IPS-NIHi7 (cell line): ENCODE data around the gene NIT1.

Experiments used
- DNase-seq: peaks from one replicate; pipeline ENCODE4 v3.0.0; 2012; ENCODE audit warnings: mixed read lengths; ENCODE audit errors: extremely low spot score

NIT1 gene

DNA sequence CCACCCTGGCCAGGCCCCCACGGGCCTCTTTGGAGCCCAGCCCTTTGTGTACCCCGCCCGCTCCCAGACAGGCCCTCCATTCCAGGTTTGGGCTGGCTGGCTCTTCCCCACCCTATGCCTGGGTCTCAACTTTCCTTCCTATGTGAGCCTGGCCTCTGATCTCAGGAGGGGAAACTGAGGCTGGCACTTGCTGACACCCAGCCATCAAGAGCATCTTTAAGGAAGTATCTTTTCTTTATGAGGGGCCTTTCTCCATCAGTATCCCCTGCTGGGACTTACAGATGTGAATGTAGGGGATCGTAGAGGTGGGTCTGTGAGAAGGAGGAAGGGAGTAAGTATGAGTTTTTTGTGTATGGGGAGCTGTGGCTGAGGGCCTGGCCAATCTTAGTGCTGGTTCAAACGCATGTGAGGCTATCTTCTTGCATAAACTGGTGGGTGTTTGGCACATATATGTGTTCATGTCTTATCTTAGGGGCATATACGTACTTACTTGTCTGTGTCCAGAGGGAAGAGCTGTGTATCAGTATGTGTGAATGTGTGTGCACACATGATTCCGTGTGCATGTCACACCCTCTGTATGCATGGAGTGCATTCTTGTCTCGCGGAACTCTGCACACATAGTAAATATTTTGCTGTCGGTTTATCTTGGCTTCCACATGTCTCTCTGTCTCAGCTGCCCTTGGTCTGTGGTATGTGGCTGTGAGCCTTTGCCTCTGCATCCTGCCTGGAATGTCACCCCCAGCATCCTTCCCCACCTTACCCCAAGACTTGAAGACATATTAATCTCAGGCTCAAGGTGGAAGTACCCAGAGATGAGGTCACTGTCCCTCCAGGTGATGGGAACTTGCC is 33.9 kb upstream of the NIT1 start:
- no peak for DNase-seq

DNA sequence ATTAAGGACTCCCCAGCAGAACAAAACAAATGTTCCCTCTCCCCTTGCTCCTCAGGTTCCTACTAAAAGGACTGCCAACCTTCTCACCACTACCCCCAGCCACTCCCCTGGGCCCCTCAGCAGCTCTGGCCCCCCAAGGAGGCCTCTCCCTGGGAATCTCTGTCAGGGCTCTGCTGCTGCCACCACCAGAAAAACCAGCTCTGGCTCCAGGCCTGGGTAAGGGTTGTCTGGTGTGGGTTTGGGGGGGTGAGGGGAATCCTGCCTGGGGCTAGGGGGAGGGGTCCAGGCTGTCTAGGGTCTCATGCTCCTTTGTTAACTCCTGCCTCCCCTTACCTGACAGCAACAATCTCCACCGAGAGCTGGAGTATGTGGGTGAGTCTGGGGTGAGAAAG is 33.3 kb upstream of the NIT1 start:
- DNase-seq = no peak

DNA sequence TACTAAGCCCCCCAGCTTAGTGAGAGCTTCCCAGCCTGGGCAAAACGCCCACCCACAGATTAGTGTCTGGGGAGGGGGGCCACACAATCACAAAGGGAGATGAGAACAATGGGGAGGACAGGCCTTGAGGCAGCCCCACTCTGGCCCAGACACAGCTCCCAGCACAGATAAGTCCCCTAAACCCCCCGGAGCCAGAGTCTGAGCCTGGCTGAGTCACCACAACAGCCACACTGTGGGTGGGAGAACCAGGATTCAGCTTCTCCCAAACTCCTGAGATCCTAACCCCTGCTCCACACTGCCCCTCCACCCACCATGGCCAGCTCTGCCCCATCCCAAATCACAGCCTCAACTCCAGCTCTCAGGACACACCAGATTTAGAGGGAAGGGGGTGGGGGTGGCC is 32.7 kb upstream of the NIT1 start:
- DNase-seq = no peak

DNA sequence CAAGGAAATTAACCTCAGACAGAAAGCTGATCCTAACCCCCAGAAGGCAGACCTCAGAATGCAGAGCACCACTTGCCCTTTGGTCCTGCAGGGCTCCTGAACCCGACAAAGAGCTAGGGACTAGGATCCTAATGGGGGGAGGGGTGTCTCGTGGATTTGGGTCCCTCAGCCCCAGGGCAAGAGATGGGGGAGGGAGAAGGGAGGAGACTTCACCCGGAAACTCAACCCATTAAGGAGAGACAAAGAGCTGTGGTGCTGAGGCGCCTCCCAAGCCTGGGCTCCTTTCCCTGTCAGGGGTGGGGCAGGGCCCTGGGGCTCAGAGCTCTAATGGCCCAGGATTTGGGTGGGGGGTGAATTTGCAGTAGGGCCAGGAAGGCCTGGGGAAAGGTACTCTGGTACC is 31.4 kb upstream of the NIT1 start:
- DNase-seq = no peak

DNA sequence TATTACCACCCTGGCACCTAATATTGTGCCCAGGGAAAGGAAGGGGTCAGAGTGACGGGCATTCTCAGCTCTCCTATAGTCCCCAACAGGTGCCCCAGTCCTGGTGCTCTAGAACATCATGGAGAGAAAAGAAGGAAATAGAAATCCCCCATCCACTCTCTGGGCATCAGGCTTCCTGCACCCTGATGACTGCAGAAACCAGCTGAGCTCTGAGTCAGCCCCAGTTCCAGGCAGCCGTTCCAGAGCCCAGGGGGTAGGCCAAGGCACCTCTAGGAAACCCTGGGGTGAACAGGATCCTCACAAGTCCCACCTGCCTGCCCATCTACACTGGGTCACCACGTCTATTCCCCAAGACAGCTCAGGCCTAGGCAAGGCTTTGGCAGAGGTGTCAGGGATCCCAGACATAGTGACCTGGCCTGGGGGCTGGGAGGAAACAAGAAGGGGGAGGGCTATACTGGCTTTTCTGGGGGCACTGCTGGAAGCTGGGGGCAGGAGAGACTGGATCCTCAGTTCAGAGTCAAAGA is 29.3 kb upstream of the NIT1 start:
- DNase-seq = no peak

DNA sequence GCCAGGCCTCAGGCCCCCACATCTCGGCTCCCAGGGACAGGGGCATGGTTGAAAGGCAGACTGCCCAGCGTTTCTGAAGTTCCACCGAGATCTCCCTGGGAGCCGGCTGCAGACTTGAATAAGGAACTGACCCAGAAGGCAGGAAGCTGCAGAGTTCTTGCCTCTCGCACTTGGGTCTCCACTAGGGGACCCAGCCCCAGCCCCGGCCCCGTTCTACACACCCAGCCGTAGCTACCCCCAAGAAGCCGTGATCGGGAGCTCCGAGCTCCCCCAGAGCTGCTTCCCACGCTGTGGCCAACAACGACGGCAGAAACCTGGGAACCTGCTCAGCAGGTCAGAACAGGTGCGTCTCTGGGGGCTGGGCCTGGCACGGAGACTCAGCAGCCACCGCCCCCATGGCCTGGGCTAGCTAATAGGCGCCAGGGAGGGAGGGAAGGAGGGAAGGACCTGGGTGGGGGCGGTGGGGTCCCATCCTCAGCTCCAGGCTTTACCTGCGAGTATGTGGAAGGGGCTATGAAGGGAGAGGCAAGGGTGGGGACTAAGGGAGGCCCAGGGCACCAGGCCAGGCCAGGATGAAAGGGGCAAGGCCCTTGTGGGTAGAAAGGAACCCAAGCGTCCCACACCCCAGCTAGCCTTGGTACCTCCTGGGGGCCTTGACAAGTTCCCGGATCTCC is 28.5 kb upstream of the NIT1 start, which contains the start of gene NECTIN4:
TSS of gene NECTIN4 (minus strand) at position 308 of the 674 bp plus-strand sequence. CDS start at position 46, 262 bp downstream.
- DNase-seq = peak; percentile 36

DNA sequence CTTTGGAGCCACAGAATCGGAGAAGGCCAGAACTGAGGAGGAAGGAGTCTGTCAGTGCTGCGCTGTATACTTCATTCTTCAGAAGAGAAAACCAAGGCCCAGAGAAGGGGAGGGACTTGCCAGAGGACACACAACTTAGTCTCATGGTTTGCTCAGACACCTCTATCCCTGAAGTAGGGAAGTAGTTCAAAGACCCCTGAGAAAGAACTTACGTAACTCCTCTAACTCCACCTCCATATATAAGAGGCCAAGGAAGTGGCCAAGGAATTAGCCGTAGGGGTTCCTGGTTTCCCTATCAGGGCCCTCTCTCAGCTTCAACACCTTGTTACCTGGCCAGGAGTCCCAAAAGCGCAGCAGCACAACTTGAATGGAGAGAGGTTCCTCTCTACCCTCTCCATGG is 28.0 kb upstream of the NIT1 start:
- DNase-seq = no peak

DNA sequence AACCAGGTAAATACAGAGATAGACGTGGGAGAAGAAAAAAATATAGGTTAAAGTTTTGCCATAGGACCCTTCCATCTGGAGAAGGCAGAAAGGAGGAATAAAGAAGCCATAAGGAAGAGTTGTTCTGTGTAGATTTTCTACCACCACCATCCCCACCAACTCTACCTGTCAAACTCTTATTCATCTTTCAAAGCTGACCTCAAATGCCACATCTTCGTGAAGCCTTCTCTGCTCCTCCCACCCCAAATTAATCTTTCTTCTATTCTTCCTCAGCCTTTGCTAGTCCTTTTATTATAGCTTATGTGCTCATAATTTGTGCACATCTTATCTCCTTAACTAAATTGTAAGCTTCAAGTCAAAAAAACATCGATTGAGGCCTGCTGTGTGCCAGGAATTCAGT is 27.3 kb upstream of the NIT1 start:
- no peak for DNase-seq

DNA sequence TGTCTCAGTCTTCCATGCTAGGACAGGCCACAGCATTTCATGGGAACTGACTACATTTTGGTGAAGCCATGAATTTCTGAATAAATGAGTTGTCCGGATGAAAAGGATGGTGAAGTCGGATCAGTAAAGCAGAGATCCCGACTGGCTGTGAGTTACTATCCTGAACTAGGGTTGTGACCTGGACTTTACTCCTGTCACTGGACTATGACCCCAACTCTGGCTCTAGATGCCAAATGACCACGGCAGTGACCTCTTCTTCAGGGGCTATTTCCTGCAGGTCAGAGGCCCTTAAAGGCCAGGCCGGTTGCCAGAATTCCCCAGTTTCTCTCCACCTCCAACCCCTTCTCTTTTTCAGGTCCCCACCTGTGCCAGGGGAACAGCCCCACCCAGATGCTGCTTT is 26.8 kb upstream of the NIT1 start:
- no peak for DNase-seq

DNA sequence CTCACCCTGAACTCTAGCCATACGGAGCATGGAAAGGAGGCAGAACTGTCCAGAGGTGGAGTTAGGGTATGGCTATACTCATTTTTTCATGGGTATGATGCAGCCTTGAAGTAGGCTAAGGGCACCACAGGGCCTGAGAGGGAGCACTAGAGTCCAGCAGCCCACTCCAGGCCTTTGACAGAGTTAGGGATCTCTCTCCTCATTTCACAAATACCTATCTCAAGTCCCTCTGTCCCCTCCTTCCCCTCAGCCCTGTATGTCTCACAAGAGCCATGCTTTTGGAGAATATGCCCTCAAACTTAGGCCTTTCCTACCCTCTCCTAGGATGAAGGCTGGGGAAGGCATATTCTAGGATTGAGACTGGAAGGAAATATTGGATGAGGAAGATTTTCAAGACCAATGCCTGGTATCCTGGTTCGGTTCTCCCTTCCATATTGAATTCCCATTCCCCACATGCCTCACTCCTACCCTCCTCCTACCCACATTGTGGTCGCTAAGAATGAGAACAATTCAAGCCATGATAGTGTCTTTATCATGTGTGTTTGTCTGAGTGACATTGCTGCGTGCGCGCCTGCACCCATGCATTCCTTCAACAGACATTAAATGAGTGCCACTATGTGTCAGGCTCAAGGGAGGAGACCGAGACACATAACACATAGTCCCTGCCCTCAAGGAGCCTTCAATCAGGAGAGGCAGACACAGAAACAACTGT is 26.0 kb upstream of the NIT1 start:
- no peak for DNase-seq

DNA sequence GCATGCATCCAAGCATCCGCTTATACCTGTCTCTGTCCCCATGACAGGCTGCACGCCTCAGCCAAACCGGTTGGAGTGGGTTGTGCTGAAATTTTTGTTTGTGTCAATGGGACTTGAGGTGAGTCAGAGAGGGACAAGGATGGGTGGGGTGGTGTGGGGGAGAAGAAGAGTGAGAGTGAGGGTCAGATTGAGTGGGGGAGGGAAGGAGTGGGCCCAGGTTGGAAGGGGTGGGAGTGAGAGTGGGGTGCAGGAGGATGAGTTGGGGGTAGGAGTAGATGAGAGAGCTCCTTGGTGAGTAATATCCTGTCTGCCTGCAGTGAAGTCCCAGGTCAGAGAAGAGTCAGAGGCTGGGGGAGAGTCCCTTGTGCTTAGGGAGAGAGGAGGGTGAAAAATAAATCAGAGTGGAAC is 25.3 kb upstream of the NIT1 start:
- DNase-seq = no peak

DNA sequence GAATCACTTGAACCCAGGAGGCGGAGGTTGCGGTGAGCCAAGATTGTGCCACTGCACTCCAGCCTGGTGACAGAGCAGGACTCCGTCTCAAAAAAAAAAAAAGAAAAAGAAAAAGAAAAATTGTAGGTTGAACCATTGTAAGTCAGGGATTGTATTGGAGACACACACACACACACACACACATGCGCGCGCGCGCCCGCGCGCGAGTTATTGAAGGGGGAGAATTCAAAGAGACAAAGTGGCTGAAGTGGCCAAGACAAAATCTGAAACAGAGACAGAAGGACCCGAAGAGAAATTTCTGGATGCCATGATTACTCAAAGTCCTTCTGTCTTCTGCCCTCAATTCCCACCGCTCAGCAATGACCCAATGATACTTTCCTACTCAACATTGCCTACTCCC is 23.4 kb upstream of the NIT1 start:
- no peak for DNase-seq

DNA sequence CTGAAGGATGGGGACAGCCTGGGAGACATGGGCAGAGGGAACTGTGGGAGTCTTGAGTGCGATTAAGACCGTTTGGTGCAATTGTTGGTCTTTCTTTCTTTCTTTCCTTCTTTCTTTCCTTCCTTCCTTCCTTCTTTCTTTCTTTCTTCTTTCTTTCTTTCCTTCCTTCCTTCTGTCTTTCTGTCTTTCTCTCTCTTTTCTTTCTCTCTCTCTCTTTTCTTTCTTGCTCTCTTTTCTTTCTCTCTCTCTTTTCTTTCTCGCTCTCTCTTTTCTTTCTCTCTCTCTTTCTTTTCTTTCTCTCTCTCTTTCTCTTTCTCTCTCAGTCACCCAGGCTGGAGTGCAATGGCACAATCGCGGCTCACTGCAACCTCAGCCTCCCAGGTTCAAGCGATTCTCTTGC is 22.7 kb upstream of the NIT1 start:
- no peak for DNase-seq

DNA sequence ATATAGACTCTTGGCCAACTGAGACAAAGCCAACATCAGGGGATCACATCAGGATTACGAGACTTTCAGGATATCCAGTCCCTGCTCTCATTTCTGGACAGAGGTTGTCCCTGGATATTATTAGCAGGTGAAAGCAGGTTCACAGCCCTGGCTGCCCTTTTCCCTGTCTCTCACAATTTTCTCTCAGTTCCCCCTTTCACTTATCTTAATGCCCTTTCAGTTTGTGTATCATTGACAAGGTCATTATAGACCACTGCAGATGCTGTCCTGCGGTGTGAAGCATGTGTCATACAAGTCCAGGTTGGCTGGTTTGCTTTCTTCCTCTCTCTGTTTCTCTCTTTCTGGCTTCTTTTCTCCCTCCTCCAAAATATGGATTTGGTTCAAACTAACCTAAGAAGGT is 21.9 kb upstream of the NIT1 start:
- DNase-seq = no peak

DNA sequence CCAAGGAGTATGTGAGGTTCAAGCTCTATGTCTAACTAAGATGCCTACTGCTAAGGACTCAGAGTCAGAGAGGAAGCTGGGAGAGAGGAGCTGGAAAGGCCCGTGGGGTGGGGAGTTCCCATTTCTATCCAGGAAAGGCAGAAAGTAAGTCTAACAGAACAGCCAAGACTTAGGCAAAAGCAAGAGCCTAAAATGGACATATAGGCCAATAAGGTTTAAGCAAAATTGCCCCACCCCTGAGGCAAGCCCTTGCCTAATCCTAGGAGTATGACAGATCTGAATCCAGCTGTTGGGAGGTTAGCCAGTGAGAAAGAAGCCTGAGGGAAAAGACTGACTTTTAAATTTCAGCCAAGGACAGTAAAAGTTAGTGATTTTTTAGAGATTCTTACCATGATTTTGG is 21.4 kb upstream of the NIT1 start:
- no peak for DNase-seq

DNA sequence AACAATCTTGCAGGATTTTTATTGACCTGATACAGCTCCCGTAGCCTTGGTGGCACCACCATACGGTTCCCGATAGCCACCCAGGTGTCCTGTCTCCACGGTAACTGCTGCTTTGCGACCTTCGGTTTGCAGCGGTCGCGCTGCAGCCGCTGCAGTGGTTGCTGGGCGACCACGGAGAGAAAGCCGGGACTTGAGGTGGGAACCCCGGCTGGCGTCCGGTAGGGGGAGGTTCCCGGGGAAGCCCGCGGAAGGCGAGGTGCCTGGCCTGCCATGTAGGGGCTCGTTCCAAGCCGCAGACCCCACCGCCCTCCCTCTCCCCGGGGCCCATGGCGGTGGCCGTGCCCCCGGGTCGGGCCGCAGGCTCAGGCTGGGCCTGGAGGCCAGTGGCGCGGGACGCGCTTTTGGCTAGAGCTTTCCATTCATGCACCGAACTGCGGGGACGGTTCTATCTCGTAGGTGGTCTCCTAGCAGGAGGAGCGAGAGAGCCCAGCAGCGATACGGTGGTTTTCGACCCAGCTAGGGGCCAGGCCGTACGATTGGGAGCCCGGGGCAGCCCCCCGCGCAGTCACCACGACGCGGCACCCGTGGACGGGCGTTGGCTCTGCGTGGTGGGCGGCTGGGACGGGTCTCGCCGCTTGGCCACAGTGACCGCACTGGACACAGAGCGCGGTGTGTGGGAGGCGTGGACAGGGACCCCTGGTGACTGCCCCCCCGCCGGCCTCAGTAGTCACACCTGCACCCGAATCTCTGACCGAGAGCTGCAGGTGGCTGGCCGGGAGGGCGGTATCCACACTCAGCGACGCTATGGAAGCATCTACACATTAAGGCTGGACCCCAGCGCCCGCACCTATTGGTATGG is 19.5 kb upstream of the NIT1 start, which contains the start of gene KLHDC9:
TSS of gene KLHDC9 (plus strand) at position 152 of the 859 bp plus-strand sequence. CDS start at position 327, 175 bp downstream.
- peak; percentile 96 for DNase-seq

DNA sequence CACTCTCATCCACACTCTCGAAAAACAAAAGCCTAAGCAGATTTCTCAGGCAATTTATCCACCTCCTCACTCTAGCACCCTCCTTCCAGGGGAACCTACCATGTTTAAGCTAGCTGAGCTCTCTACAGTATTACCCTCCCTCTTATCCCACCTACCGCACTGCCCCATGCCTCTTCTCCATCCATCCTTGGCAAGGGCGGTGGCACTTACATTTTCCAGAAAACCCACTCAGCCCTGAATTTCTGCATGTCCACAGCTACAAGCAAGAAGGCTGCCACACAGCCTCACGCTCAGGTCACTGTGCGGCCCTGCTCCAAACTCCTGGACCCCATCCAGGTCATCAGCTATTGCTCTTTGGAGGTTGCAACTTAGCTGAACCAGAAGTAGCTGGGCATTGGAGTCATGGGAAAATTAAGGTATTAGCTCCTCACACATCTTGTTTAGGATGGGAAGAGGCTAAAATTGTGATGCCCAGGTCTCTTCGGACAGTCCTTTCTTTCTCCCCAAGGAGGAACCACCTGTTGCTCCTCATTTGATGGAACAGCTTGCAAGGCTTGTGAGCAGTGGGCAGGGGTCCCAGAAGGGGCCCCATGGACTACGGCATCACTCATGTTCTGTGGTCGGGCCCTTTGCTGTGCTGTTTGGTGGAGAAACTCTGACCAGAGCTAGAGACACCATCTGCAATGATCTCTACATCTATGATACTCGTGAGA is 18.7 kb upstream of the NIT1 start:
- no peak for DNase-seq

DNA sequence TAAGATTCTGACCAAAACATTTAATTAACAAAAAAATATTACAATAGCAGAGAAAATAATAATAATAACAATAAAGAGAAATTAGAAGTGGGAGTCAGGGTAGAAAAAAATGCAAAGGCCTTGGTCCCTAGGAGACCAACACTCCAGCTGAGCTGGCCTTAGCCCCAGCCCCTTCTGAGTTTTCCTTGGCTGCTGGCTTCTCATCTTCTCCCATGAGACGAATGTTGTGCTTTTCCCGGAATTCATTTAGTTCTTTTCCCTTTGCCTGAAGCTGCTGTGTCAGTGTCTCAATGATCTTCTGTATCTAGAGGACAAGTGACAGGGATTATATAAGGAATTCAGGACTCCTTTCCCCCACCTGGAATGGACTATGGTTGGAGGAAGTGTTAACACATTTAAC is 17.3 kb upstream of the NIT1 start:
- DNase-seq = no peak

DNA sequence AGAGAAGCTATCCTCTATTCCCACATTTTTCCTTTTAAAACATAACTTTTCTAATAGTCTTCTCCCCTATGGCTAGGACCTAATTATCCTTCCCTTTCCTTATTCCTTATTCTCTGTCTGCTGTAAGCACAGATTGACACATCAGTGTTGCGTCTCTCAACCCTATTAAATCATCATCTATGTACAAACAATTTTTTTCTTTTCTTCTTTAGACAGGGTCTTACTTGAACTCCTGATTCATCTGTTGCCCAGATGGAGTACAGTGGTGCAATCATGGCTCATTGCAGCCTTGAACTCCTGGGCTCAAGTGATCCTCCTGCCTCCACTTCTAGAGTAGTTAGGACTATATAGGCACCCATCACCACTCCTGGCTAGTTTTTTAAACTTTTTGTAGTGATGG is 11.5 kb upstream of the NIT1 start:
- no peak for DNase-seq

DNA sequence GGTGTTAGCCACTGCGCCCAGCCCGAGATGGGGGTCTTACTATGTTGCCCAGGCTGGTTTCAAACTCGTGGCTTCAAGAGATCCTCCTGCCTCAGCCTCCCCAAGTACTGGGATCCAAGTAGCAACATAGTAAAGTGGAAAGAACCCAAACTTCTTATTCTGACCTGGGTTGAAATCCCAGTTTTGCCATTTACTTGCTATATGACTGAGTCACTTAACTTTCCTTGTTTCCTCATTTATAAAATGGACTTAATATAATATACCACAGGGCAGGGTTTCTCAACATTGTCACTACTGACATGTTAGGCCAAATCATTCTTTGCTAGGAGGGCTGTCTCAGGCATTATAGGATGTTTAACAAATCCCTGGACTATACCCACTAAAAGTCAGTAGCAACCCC is 6.8 kb upstream of the NIT1 start:
- DNase-seq = no peak

DNA sequence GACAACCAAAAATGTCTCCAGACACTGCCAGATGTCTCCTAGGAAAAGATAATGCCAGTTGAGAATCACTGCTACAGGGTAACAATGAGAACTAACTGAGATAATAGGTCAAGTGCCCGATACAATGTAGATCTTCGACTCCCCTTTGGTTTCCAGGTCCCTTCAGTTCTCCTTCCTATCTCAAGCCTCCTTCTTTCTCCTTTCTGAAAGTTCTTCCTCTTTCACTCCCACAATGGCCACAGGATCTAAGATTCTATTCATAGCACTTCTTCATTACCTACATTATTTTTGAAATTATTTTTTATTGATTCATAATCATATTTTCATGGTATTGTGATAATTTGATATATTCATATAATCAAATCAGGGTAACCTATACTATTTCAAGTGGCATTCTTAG is 6.4 kb upstream of the NIT1 start:
- no peak for DNase-seq
